ENCODE measurements around the gene PTPRD.

PTPRD gene

GRCh38 chr9:10228082-10228481, 384.7 kb downstream of the PTPRD start:
- DNase-seq (ENCODE audit: insufficient read length, low spot score) (no peak), FAIRE-seq (no peak)
- no peak for TF ChIP-seq CTCF (IDR thresholded peaks at IDR 0.05; ENCODE audit: insufficient read depth, missing control alignments)

- TF ChIP-seq CTCF (IDR thresholded peaks at IDR 0.05; ENCODE audit: insufficient read depth, missing control alignments), result no peak
- FAIRE-seq, result peak; percentile 38
These were observed 385.8 kb downstream of the PTPRD start for GRCh38 chr9:10226996-10227395.

GRCh38 chr9:10212702-10213101, 400.1 kb downstream of the PTPRD start:
- FAIRE-seq (no peak), DNase-seq (ENCODE audit: insufficient read length, low spot score) (no peak)
- no peak for TF ChIP-seq CTCF (IDR thresholded peaks at IDR 0.05; ENCODE audit: insufficient read depth, missing control alignments)

More at GRCh38 chr9:10226996-10227395, 385.8 kb downstream of the PTPRD start:
- no peak for DNase-seq (ENCODE audit: insufficient read length, low spot score)

GRCh38 chr9:10208691-10209069, 404.1 kb downstream of the PTPRD start:
- no peak for TF ChIP-seq CTCF (IDR thresholded peaks at IDR 0.05; ENCODE audit: insufficient read depth, missing control alignments)
- no peak for DNase-seq (ENCODE audit: insufficient read length, low spot score)
- no peak for FAIRE-seq

GRCh38 chr9:10204276-10204675, 408.5 kb downstream of the PTPRD start:
- TF ChIP-seq CTCF (IDR thresholded peaks at IDR 0.05; ENCODE audit: insufficient read depth, missing control alignments), result no peak
- no peak for DNase-seq (ENCODE audit: insufficient read length, low spot score)
- no peak for FAIRE-seq

- DNase-seq (ENCODE audit: insufficient read length, low spot score), result no peak
- no peak for FAIRE-seq
- TF ChIP-seq CTCF (IDR thresholded peaks at IDR 0.05; ENCODE audit: insufficient read depth, missing control alignments), result no peak
These were observed 439.2 kb downstream of the PTPRD start for GRCh38 chr9:10173561-10173960.

- FAIRE-seq (no peak), DNase-seq (ENCODE audit: insufficient read length, low spot score) (no peak)
- TF ChIP-seq CTCF (IDR thresholded peaks at IDR 0.05; ENCODE audit: insufficient read depth, missing control alignments), result no peak
These were observed 440.3 kb downstream of the PTPRD start for GRCh38 chr9:10172476-10172875.
